GM18526 (cell line): Measurements from ENCODE around the gene GALNT18.

ENCODE experiments used
- POLR2A ChIP-seq: IDR thresholded peaks from 3 replicates; pipeline ENCODE4 v1.6.1; 2011; ENCODE audit not compliant: insufficient read length; ENCODE audit errors: extremely low read depth

GALNT18 gene

GRCh38 chr11:11419747-11420146 is 202.1 kb downstream of the GALNT18 start:
- no peak for TF ChIP-seq POLR2A

- TF ChIP-seq POLR2A = no peak
These were observed 204.9 kb downstream of the GALNT18 start for GRCh38 chr11:11416917-11417316.

GRCh38 chr11:11416502-11416901 is 205.3 kb downstream of the GALNT18 start:
- no peak for TF ChIP-seq POLR2A

GRCh38 chr11:11415901-11416300 is 205.9 kb downstream of the GALNT18 start:
- TF ChIP-seq POLR2A = no peak

GRCh38 chr11:11414996-11415395 is 206.8 kb downstream of the GALNT18 start:
- TF ChIP-seq POLR2A = no peak

- no peak for TF ChIP-seq POLR2A
These were observed 208.0 kb downstream of the GALNT18 start for GRCh38 chr11:11413776-11414175.

GRCh38 chr11:11411401-11411985 is 210.3 kb downstream of the GALNT18 start:
- TF ChIP-seq POLR2A = no peak

- no peak for TF ChIP-seq POLR2A
These were observed 211.9 kb downstream of the GALNT18 start for GRCh38 chr11:11409901-11410300.

- TF ChIP-seq POLR2A = no peak
These were observed 212.6 kb downstream of the GALNT18 start for GRCh38 chr11:11409224-11409623.

- no peak for TF ChIP-seq POLR2A
These were observed 213.2 kb downstream of the GALNT18 start for GRCh38 chr11:11408436-11409221.

- no peak for TF ChIP-seq POLR2A
These were observed 214.1 kb downstream of the GALNT18 start for GRCh38 chr11:11407763-11408084.

- no peak for TF ChIP-seq POLR2A
These were observed 214.6 kb downstream of the GALNT18 start for GRCh38 chr11:11407065-11407762.

GRCh38 chr11:11406652-11407051 is 215.2 kb downstream of the GALNT18 start:
- TF ChIP-seq POLR2A = no peak

- TF ChIP-seq POLR2A = no peak
These were observed 217.8 kb downstream of the GALNT18 start for GRCh38 chr11:11403763-11404725.

GRCh38 chr11:11401960-11402535 is 219.8 kb downstream of the GALNT18 start:
- no peak for TF ChIP-seq POLR2A
